Panc1 (cell line): ENCODE results near the gene FAM153A. TPM values are rescaled to one million over a fixed set of nuclear protein-coding genes. Genes with fewer than 3 reads are reported as not detected.
A peak's percentile ranks its signal among the peaks of the same experiment; 100 is the strongest.
"Not testable (repeated sequence)": the region's sequence is repeated elsewhere in the genome, so short reads cannot be mapped to it uniquely, and the experiment has no call there.

ENCODE experiments used
- ATAC-seq: fragments of 200-7000 bp; cut with Tn5 transposase; 2 replicates; pipeline ENCODE4 v1.9.1; 2020; ENCODE audit warnings: mild to moderate bottlenecking, moderate library complexity
- Bru-seq: library from RNA; stranded (reverse); fragments of 400-500 nt; gene quantifications from one replicate; lab custom pipeline; 2021; lab: Mats Ljungman, UMichigan
- BruChase-seq, 2 experiments: library from RNA; stranded (reverse); fragments of 400-500 nt; gene quantifications; one replicate each; lab custom pipeline; 2021; lab: Mats Ljungman, UMichigan
- BruUV-seq: library from RNA; stranded (reverse); fragments of 400-500 nt; replicated peaks from 2 replicates; lab custom pipeline; 2021; lab: Mats Ljungman, UMichigan
- CTCF ChIA-PET: fragments of 300-600 bp; sonication (Branson Sonifier 250); formaldehyde crosslinking; loops from one replicate; lab custom pipeline; 2022; ENCODE audit warnings: antibody characterized with exemption; lab: Charles Lee
- POLR2A ChIA-PET: fragments of 300-600 bp; sonication (Branson Sonifier 250); formaldehyde crosslinking; loops from one replicate; lab custom pipeline; 2022; ENCODE audit warnings: antibody characterized with exemption; lab: Charles Lee
- DNase-seq: peaks from one replicate; pipeline ENCODE4 v3.0.0-alpha.2; 2010; ENCODE audit warnings: low read depth, low spot score
- H3K27ac ChIP-seq: 2 replicates; pipeline ENCODE4 v1.5.1; 2011; ENCODE audit warnings: mild to moderate bottlenecking, low read length, inconsistent platforms
- H3K27me3 ChIP-seq: fragments of 200-500 bp; sonication (Bioruptor generic); 2 replicates; pipeline ENCODE4 v1.6.0; 2014; ENCODE audit warnings: low read length, inconsistent platforms; ENCODE audit not compliant: control insufficient read depth, insufficient read depth
- H3K36me3 ChIP-seq: fragments of 200-500 bp; sonication (Bioruptor generic); 2 replicates; pipeline ENCODE4 v1.5.1; 2014; ENCODE audit warnings: inconsistent platforms, mild to moderate bottlenecking, low read length, moderate library complexity; ENCODE audit not compliant: control insufficient read depth, insufficient read depth
- H3K4me1 ChIP-seq: 2 replicates; pipeline ENCODE4 v1.5.1; 2011; ENCODE audit warnings: inconsistent platforms, mild to moderate bottlenecking, low read length, moderate library complexity; ENCODE audit not compliant: control insufficient read depth, insufficient read depth
- H3K4me3 ChIP-seq, 2 experiments: 2 replicates each; pipeline ENCODE4 v1.5.1; 2011 to 2012; ENCODE audit warnings: low read depth in 2 of 2, low read length in 2 of 2, mild to moderate bottlenecking in 2 of 2, inconsistent platforms in 1 of 2, moderate library complexity in 1 of 2
- H3K9me3 ChIP-seq: fragments of 200-500 bp; sonication (Bioruptor generic); 2 replicates; pipeline ENCODE4 v1.5.1; 2014; ENCODE audit warnings: low read depth, mild to moderate bottlenecking, inconsistent platforms, low read length, moderate library complexity; ENCODE audit not compliant: control insufficient read depth, insufficient read depth
- in situ Hi-C: cut with HindIII; loops from 2 replicates; pipeline ENCODE4 v1.10.0; 2016; ENCODE audit warnings: low sequenced_read_pairs, low pct_unique_long_range_greater_than_20kb
- intact Hi-C: fragments of 100-400 bp; cut with micrococcal nuclease; formaldehyde crosslinking; loops from one replicate; pipeline ENCODE4 v1.10.0; 2022; ENCODE audit not compliant: unreplicated experiment
- long read RNA-seq: library from polyadenylated mRNA; unstranded; transcript quantifications from one replicate; pipeline ENCODE4 v2.0.0, GENCODE V29; 2021; ENCODE audit not compliant: unreplicated experiment
- polyA plus RNA-seq: library from polyadenylated mRNA; unstranded; fragments of >200 nt; gene quantifications from one replicate; pipeline ENCODE4 v1.2.1, GENCODE V29; 2012; ENCODE audit warnings: missing spikeins; ENCODE audit not compliant: insufficient read length
- total RNA-seq: library from RNA; stranded (reverse); gene quantifications from one replicate; pipeline ENCODE4 v1.2.1, GENCODE V29; 2021; ENCODE audit not compliant: unreplicated experiment

FAM153A gene
- total RNA-seq, result not detected
- polyA plus RNA-seq, result not detected
- Bru-seq, nascent RNA, result percentile 3 among the genes with signal in this experiment
- percentile 6 among the genes with signal in this experiment for BruChase-seq, experiment 1, labeled RNA remaining after a 2-hour chase
- BruChase-seq, experiment 2, labeled RNA remaining after a 6-hour chase, result not detected
- long read RNA-seq, result 0 reads

DNA sequence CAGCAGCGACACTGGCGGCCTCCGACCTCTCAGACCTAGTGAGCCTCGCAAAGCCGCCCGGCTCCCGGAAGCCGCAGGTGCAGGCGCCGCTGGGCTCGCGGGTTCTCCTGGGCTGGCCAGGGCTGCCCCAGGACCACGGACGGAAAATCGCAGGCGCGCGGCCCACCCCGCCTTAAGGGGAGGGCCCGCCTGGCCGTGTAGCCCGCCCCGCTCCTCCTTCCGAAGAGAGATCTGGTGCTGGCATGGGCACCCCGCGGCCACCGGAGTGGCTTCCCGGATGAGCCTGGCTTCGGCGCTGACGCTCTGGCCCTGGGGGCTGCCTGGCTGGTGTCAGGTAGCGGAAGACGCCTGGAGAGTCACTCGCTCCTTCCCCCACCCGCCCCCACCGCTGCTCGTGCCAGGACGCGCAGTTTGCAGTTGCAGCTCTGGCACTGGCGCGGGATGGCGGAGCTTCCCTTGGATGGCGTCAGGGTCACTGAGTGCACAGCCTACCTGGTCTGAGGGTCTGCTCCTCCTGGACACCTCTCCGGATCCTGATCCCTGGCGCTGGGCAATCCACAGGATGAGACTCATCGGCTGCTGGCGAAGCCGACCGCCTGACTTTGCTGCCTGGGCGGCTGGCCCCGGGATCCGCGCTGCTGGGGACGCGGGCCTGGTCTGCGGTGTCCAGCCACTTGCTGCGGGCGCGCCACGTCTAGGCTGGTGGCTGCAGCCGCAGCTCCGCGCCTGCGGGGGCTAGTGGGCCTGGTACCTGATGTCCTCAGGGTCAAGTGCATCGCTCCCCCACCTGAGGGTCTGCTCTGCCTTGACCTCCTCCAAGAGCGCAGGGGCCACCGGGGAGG, at the start of gene FAM153A:
Gene FAM153A, minus strand, starts transcription at position 108 of the 842 bp plus-strand sequence.
- H3K9me3 ChIP-seq, intact Hi-C loops, H3K4me3 ChIP-seq, POLR2A ChIA-PET, H3K4me1 ChIP-seq, H3K27ac ChIP-seq, DNase-seq, H3K36me3 ChIP-seq, CTCF ChIA-PET, H3K27me3 ChIP-seq, BruUV-seq, in situ Hi-C loops, ATAC-seq: not testable (repeated sequence)

DNA sequence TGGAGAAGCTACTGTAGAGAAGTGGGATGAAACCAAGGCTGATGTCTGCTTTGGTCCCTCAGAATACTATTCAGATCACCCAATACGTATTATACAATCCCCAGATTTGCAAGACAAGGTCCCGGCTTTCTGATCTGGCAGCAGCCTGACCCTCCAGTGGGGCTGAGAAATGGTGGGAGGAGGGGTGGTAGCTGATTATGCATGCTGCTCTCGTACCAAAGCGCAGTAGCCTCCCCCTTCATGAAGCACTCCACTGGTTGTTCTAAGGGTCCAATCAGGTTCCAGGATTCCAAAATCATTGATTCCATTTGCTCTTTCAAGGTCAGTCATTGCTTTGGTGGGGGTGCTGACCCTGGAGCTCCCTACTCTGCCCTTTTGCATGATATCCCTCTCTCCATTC, 49.6 kb upstream of the FAM153A start:
- H3K9me3 ChIP-seq, DNase-seq, BruUV-seq, H3K27ac ChIP-seq, H3K27me3 ChIP-seq, H3K36me3 ChIP-seq, in situ Hi-C loops, CTCF ChIA-PET, intact Hi-C loops, ATAC-seq, H3K4me3 ChIP-seq, H3K4me1 ChIP-seq, POLR2A ChIA-PET: not testable (repeated sequence)

DNA sequence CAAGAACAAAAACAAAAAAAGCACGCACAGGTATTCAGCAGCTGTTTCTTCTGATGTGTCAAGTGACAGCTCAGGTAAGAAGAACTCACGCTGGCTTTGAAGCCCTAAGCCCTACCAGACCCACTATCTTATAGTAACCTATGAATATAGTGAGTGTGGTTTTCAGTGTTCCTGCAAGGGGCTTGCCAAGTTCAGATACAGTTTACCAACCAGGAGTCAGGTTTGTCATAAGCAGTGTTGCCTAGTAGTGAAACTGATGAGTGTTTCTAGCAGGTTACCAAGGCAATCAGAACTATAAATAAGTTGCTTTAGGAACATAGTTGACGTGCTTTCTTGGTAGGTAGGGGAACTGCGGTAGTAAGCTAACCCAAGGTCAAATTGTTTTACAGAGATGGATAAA, 43.4 kb upstream of the FAM153A start:
- DNase-seq, H3K27me3 ChIP-seq, H3K4me3 ChIP-seq, H3K4me1 ChIP-seq, H3K9me3 ChIP-seq, intact Hi-C loops, POLR2A ChIA-PET, in situ Hi-C loops, BruUV-seq, H3K36me3 ChIP-seq, ATAC-seq, CTCF ChIA-PET, H3K27ac ChIP-seq: not testable (repeated sequence)

DNA sequence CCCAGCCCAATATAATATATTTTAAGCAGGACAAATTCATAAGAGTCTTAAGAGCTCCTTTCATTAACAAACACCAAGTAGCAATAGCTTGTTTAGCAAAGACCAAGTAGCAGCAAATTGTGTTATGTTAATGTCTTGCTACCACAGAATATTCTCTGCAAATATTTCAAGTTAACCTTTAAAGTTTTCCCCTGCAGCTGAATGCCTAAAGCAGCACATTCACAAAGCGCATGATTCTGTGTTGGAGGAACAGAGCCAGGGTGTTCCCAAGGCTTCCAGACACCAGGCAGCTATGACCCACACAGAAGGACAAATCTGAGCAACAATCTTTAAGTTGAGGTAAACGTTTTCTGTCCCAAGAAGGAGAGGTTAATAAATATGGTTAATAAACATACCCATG, 42.1 kb upstream of the FAM153A start:
- intact Hi-C loops, CTCF ChIA-PET, POLR2A ChIA-PET, H3K4me3 ChIP-seq, in situ Hi-C loops, ATAC-seq, H3K9me3 ChIP-seq, H3K36me3 ChIP-seq, BruUV-seq, H3K27me3 ChIP-seq, H3K4me1 ChIP-seq, DNase-seq, H3K27ac ChIP-seq: not testable (repeated sequence)

DNA sequence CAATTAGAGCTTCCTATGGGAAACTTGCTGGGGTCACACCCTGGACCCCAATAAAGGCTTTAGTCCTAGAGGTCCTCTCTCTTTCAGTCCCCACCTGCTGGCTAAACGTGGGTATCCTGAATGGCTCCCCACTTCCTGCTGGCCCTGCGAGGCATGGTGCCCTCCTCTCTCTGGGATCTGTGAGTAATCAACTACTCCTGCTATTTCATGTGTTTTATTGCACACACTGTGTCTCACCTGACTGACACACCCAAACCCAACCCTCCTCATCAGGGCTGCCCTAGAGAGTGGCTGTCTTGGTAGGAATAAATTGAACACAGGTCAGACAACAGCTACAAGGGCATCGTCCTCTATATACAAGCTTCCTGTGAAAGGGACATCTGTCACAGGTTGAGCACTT, 39.8 kb upstream of the FAM153A start:
- H3K9me3 ChIP-seq, H3K4me3 ChIP-seq, ATAC-seq, intact Hi-C loops, DNase-seq, CTCF ChIA-PET, H3K4me1 ChIP-seq, H3K27ac ChIP-seq, BruUV-seq, H3K27me3 ChIP-seq, in situ Hi-C loops, H3K36me3 ChIP-seq, POLR2A ChIA-PET: not testable (repeated sequence)

DNA sequence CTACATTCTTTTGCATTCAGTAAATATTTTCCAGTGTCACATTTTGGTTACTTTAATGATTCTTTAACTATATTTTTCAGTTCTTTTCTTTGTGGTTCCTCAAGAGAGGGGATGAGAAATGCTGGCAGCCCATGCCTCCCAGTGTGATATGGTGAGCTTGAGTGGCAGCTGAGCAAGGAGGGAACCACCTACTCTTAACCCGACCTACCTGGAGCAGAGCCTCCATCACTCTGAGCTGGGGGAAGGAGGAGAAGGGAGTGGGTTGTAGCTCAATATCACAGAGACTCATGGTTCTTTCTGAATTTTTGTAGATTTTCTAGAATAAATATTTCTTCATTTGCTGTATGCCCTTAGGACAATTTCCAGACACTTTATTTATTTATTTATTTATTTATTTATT, 37.0 kb upstream of the FAM153A start:
- in situ Hi-C loops, H3K9me3 ChIP-seq, H3K27ac ChIP-seq, BruUV-seq, intact Hi-C loops, CTCF ChIA-PET, H3K27me3 ChIP-seq, POLR2A ChIA-PET, H3K4me3 ChIP-seq, DNase-seq, H3K36me3 ChIP-seq, H3K4me1 ChIP-seq, ATAC-seq: not testable (repeated sequence)

DNA sequence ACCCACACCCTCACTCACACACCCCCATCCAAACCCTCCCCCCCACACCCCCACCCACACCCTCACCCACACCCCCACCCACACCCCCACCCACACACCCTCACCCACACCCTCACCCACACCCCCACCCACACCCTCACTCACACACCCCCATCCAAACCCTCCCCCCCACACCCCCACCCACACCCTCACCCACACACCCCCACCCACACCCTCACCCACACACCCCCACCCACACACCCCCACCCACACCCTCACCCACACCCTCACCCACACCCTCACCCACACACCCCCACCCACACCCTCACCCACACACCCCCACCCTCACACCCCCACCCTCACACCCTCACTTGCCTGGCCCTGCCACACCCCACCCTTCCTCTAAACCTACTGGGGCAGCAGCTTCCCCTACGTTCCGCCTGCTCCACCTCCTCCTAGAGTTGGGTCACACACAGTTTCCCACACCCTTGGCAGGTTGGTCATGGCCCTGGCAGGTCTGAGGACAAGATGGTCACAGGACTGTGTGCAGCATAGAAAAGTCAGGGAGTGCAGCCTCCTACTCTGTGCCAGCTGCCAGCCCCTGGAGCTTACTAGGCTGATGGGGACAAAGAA, 30.2 kb upstream of the FAM153A start:
- H3K36me3 ChIP-seq, POLR2A ChIA-PET, DNase-seq, H3K27me3 ChIP-seq, intact Hi-C loops, ATAC-seq, H3K9me3 ChIP-seq, CTCF ChIA-PET, in situ Hi-C loops, H3K4me3 ChIP-seq, BruUV-seq, H3K4me1 ChIP-seq, H3K27ac ChIP-seq: not testable (repeated sequence)
